ENCODE measurements around the gene PCDH9. TPM values are rescaled to one million over a fixed set of nuclear protein-coding genes. Genes with fewer than 3 reads are reported as not detected.

The PCDH9 gene
- total and polyA plus RNA-seq, 3 donors from 2014 or later = 2.3 to 4.6 (median 3.5) TPM

DNA sequence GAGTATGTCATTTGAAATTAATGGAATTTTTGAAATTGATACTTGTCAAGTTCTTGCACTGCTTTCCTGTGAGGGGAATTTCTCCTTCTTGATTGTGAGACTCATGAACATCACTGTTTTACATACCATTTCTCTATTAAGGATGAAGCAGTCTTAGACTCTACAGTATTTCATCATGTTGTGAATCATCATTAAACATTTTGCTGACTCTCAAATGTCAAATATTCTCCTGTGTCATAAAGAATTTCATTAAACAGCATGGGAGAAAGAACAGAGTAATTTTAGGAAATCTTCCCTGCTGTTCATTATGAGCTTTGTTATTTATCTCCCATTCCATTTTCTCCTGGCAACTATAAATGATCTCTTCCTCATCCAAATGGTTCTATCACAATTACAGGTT, 729.0 kb downstream of the PCDH9 start:
- no peak for DNase-seq

DNA sequence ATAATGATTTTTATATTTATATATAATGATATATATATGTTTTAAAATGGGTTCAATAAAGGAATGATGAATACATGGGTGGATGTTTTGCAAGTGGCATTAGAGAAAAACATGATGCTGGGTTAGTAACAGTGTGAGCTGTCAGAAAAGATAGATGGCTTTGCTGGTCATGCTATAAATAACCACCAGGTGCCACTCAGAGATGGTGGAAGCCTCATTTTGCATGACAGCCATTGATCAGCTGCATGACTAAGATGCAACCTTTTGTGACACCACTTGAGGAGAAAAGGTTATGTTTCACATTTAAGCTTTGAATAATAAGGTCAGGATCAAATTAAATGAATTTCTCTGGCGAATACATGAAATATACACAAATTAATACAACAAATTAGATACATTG, 737.7 kb downstream of the PCDH9 start:
- Histone ChIP-seq H3K4me3 (no peak overlapping the region), H3K9me3 (no peaks in the 10 kb centered on the region), H3K27ac (no peak overlapping the region), H3K36me3 (ENCODE audit: low read depth, missing control alignments) (no peaks in the 10 kb centered on the region), H3K27me3 (no peaks in the 10 kb centered on the region), H3K4me1 (peaks cover 5% of the 10 kb centered on the region)
- DNase-seq = peak; percentile 21
- WGBS, 2 donors = 48 to 80% methylated on average over 1 of the region's 1 CpG
- intact Hi-C loops (cut with DNase I; ENCODE audit: low total_unique reads) = no loop called here
- TF ChIP-seq, protein P1, sequence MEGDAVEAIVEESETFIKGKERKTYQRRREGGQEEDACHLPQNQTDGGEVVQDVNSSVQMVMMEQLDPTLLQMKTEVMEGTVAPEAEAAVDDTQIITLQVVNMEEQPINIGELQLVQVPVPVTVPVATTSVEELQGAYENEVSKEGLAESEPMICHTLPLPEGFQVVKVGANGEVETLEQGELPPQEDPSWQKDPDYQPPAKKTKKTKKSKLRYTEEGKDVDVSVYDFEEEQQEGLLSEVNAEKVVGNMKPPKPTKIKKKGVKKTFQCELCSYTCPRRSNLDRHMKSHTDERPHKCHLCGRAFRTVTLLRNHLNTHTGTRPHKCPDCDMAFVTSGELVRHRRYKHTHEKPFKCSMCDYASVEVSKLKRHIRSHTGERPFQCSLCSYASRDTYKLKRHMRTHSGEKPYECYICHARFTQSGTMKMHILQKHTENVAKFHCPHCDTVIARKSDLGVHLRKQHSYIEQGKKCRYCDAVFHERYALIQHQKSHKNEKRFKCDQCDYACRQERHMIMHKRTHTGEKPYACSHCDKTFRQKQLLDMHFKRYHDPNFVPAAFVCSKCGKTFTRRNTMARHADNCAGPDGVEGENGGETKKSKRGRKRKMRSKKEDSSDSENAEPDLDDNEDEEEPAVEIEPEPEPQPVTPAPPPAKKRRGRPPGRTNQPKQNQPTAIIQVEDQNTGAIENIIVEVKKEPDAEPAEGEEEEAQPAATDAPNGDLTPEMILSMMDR (IDR thresholded peaks at IDR 0.05) = peak in 2 of 3 experiments; percentile 12 to 50
- TF ChIP-seq POLR2A (IDR thresholded peaks at IDR 0.05) = no peak

More for the DNA sequence above, 729.0 kb downstream of the PCDH9 start:
- Histone ChIP-seq H3K27ac (no peak overlapping the region), H3K4me1 (no peaks in the 10 kb centered on the region), H3K27me3 (no peaks in the 10 kb centered on the region), H3K4me3 (no peak overlapping the region), H3K36me3 (ENCODE audit: low read depth, missing control alignments) (no peaks in the 10 kb centered on the region), H3K9me3 (no peaks in the 10 kb centered on the region)
- intact Hi-C loops (cut with DNase I; ENCODE audit: low total_unique reads) = no loop called here
- TF ChIP-seq, protein P1 (IDR thresholded peaks at IDR 0.05) = no peak
- no peak for TF ChIP-seq POLR2A (IDR thresholded peaks at IDR 0.05)

DNA sequence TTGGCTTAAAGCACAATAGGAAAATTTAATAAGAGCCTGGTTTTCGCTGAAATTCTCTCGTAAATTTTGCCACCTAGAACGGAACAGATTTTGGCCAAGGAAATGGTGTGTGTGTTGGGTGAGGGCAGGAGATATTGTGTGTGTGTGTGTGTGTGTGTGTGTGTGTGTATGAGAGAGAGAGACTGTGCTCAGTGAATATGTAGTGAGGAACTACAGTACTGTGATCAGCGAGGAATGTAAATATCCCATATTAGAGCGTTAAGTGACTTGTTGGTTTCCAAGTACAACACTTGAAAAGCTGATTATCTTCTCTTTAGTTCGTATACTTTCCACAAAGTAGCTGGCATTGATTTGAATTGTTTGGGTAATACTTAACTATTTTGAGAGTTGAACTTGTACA, 738.9 kb downstream of the PCDH9 start:
- H3K27me3 ChIP-seq = no peaks in the 10 kb centered on the region
- WGBS, 2 donors = 92 to 94% methylated on average over 6 of the region's 6 CpGs
- H3K27ac ChIP-seq = no peak overlapping the region

DNA sequence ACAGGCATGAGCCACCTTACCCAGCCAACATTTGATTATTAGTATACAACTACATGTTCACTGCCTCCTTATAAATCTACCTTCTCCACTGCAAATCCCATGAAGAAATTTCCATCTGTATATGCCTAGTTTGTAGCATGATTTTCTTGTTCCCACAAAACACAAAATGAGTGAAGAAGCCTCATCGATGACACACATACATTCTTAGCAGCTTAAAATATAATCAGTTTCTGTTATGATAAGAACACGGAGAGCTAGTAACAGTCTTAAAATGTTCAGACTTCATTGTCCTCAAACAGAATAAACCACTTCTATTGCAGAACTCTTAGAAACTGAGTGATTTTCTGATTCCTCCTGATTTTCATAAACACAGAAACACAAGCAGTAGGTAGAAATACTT, 740.5 kb downstream of the PCDH9 start:
- no peak for DNase-seq
- WGBS, 2 donors = 38 to 43% methylated on average over 2 of the region's 2 CpGs
- no peak overlapping the region for H3K4me3 ChIP-seq
- H3K9me3 ChIP-seq = no peaks in the 10 kb centered on the region
- no peak overlapping the region for H3K27ac ChIP-seq
- TF ChIP-seq, protein P1 (IDR thresholded peaks at IDR 0.05) = no peak
- TF ChIP-seq POLR2A (IDR thresholded peaks at IDR 0.05) = no peak
- peaks cover 5% of the 10 kb centered on the region for H3K4me1 ChIP-seq
- intact Hi-C loops (cut with DNase I; ENCODE audit: low total_unique reads) = no loop called here
- no peaks in the 10 kb centered on the region for H3K27me3 ChIP-seq
- no peaks in the 10 kb centered on the region for H3K36me3 ChIP-seq (ENCODE audit: low read depth, missing control alignments)

More for the DNA sequence above, 738.9 kb downstream of the PCDH9 start:
- Histone ChIP-seq H3K4me1 (peaks cover 5% of the 10 kb centered on the region), H3K4me3 (no peak overlapping the region), H3K9me3 (no peaks in the 10 kb centered on the region), H3K36me3 (ENCODE audit: low read depth, missing control alignments) (no peaks in the 10 kb centered on the region)
- DNase-seq = no peak
- intact Hi-C loops (cut with DNase I; ENCODE audit: low total_unique reads) = no loop called here
- TF ChIP-seq, protein P1 (IDR thresholded peaks at IDR 0.05) = no peak

DNA sequence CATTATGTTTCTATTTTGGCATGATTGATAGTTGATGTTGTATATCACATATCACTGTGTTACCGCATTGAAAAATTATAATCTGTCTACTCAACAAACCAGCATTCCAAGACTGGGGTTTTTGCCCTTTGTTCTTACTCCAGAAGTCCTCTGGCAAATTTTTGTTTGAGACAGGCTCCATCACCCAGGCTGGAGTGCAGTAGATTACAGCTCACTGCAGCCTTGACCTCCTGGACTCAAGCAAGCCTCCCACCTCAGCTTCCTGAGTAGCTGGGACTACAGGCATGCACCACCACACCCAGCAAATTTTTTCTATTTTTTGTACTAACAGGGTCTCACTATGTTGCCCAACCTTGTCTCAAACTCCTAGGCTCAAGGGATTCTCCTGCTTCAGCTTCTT, 741.0 kb downstream of the PCDH9 start:
- 50 to 86% methylated on average over 1 of the region's 1 CpG for WGBS, 2 donors
- Histone ChIP-seq H3K27me3 (no peaks in the 10 kb centered on the region), H3K4me3 (no peak overlapping the region), H3K27ac (no peak overlapping the region), H3K36me3 (ENCODE audit: low read depth, missing control alignments) (no peaks in the 10 kb centered on the region), H3K4me1 (peaks cover 5% of the 10 kb centered on the region), H3K9me3 (no peaks in the 10 kb centered on the region)
- no peak for TF ChIP-seq POLR2A (IDR thresholded peaks at IDR 0.05)
- TF ChIP-seq, protein P1 (IDR thresholded peaks at IDR 0.05) = no peak
- DNase-seq = peak; percentile 21
- intact Hi-C loops (cut with DNase I; ENCODE audit: low total_unique reads) = no loop called here
